Heart right ventricle (tissue), 16 donors: ENCODE results near the gene CA12. TPM values are rescaled to one million over a fixed set of nuclear protein-coding genes. Genes with fewer than 3 reads are reported as not detected.

Source experiments
- ATAC-seq, 8 donors: fragments of 200-7000 bp; cut with Tn5 transposase; one replicate each; pipeline ENCODE4 v1.9.1; 2020; ENCODE audit warnings: mild to moderate bottlenecking in 8 of 8, moderate library complexity in 8 of 8, moderate number of reproducible peaks in 1 of 8
- DNase-seq, 2 donors: peaks; one replicate each; pipeline ENCODE4 v3.0.0-alpha.2; 2020
- H3K27ac ChIP-seq, 10 donors: fragments of 200-600 bp; sonication (generic) in 2 of 10; one replicate each; pipeline versions ENCODE4 v1.5.0 to v1.8.0; 2020 to 2022; ENCODE audit warnings: mild to moderate bottlenecking in 3 of 10
- H3K27me3 ChIP-seq, 7 donors: fragments of 200-600 bp; one replicate each; pipeline ENCODE4 v1.8.0; 2021 to 2022; ENCODE audit warnings: mild to moderate bottlenecking in 2 of 7
- H3K36me3 ChIP-seq, 9 donors: fragments of 200-600 bp; sonication (generic) in 1 of 9; one replicate each; pipeline versions ENCODE4 v1.5.0 to v1.8.0; 2020 to 2022; ENCODE audit warnings: mild to moderate bottlenecking in 2 of 9
- H3K4me1 ChIP-seq, 9 donors: fragments of 200-600 bp; sonication (generic) in 1 of 9; one replicate each; pipeline versions ENCODE4 v1.5.0 to v1.8.0; 2020 to 2022; ENCODE audit warnings: mild to moderate bottlenecking in 4 of 9
- H3K4me3 ChIP-seq, 10 donors: fragments of 200-600 bp; sonication (generic) in 2 of 10; one replicate each; pipeline versions ENCODE4 v1.5.0 to v1.8.0; 2020 to 2022; ENCODE audit warnings: mild to moderate bottlenecking in 7 of 10, moderate library complexity in 2 of 10
- H3K9me3 ChIP-seq, 11 donors: fragments of 200-600 bp in 10 of 11; sonication (generic) in 2 of 11; one replicate each; pipeline versions ENCODE4 v1.5.0 to v1.8.0; 2013 to 2022; ENCODE audit warnings: mild to moderate bottlenecking in 2 of 11, control low read depth in 1 of 11, moderate library complexity in 1 of 11
- WGBS, 2 donors: extraction: QIAGEN DNeasy Blood & Tissue Kit; methylation state at CpG; one replicate each; pipeline ENCODE4 v1.1.7; 2013; ENCODE audit warnings: inconsistent platforms in 1 of 2; 5-methylcytosine and 5-hydroxymethylcytosine counted together
- intact Hi-C, 10 donors: fragments of 100-400 bp; cut with DNase I; formaldehyde crosslinking; loops; one replicate each; pipeline versions ENCODE4 v1.11.1 to v1.14.2; 2022
- polyA plus RNA-seq, 2 donors: library from polyadenylated mRNA; stranded (reverse); fragments of 200-250 nt; gene quantifications; one replicate each; pipeline ENCODE4 v1.2.3, GENCODE V29; 2013
- total RNA-seq, 10 donors: library from RNA; stranded (reverse); fragmentation: NEBNext Ultra II Directional in 3 of 10; extraction: Animal tissue kit (Norgen Biotek cat#: 25700) in 3 of 10; gene quantifications; one replicate each; pipeline versions ENCODE4 v1.2.1 to v1.2.4, GENCODE V29; 2021 to 2023
- TF ChIP-seq, protein P1 (sequence below), 9 donors: fragments of 200-600 bp; sonication (generic) in 2 of 9; IDR thresholded peaks; one replicate each; pipeline versions ENCODE4 v1.5.0 to v1.8.0; 2021 to 2022; ENCODE audit warnings: antibody characterized with exemption in 9 of 9, mild to moderate bottlenecking in 5 of 9, moderate library complexity in 1 of 9
- donor health status: Arrhythmogenic right ventricular cardiomyopathy.
- donor health status: ischemic (EF 13 %, LVEDD 7.1; RV severe dilation, severe dysfunction).
- donor health status: healthy with polysubstance abuse.
- donor health status: DM: no; HTN: yes; CAD: no.
- donor health status: DM: no; HTN: no; CAD: no.
- donor health status: ischemic (EF 25% LVEDD 6.9; RV normal size, moderate dysfunction).
- donor health status: ischemic (EF 25% LVEDD 5.7; RV mildly dilated, moderate dysfunction).
- donor health status: healthy.
- donor health status: DM: yes; HTN: yes; CAD: no.
- donor health status: Ischemic cardiomyopathy.
- donor health status: ischemic (EF 35%, LVEDD 5.7; RV mildly dilated, moderate dysfunction).
- donor health status: nonischemic (EF 11% LVEDD 7.7; RV severe dilation, severe dysfunction).
- donor health status: DM: yes; HTN: yes; CAD: no.
- donor health status: PGD.
- donor health status: ischemic (EF 29% LVEDD 5.4; RV normal size, mild dysfunction).
- donor health status: nonischemic (EF 23%, LVEDD 6.1; RV moderate dilation, normal function).

The CA12 gene
- total and polyA plus RNA-seq, 12 donors: 0.07 to 1.3 (median 0.15) TPM; not detected in 1

- no peaks in the 10 kb centered on the region for H3K9me3 ChIP-seq
- peak in 1 of 2 donors; percentile 22 for DNase-seq
- intact Hi-C loops: no loop called here
- H3K27me3 ChIP-seq: peaks cover 0 to 9% (median 0%) of the 10 kb centered on the region in 7 donors
- peaks cover 0 to 13% (median 3%) of the 10 kb centered on the region in 9 donors for H3K4me1 ChIP-seq
- 72 to 73% methylated on average over 6 of the region's 6 CpGs for WGBS, 2 donors
- H3K36me3 ChIP-seq: no peaks in the 10 kb centered on the region
- no peak overlapping the region for H3K27ac ChIP-seq
- no peak for ATAC-seq
- H3K4me3 ChIP-seq: no peak overlapping the region
- TF ChIP-seq, protein P1, sequence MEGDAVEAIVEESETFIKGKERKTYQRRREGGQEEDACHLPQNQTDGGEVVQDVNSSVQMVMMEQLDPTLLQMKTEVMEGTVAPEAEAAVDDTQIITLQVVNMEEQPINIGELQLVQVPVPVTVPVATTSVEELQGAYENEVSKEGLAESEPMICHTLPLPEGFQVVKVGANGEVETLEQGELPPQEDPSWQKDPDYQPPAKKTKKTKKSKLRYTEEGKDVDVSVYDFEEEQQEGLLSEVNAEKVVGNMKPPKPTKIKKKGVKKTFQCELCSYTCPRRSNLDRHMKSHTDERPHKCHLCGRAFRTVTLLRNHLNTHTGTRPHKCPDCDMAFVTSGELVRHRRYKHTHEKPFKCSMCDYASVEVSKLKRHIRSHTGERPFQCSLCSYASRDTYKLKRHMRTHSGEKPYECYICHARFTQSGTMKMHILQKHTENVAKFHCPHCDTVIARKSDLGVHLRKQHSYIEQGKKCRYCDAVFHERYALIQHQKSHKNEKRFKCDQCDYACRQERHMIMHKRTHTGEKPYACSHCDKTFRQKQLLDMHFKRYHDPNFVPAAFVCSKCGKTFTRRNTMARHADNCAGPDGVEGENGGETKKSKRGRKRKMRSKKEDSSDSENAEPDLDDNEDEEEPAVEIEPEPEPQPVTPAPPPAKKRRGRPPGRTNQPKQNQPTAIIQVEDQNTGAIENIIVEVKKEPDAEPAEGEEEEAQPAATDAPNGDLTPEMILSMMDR (IDR thresholded peaks at IDR 0.05): no peak
Observed at GRCh38 chr15:63389902-63390670, 8.4 kb upstream of the CA12 start.

GRCh38 chr15:63388511-63388910 lies 6.9 kb upstream of the CA12 start:
- TF ChIP-seq, protein P1 (IDR thresholded peaks at IDR 0.05): no peak
- Histone ChIP-seq H3K4me1 (peaks cover 0 to 13% (median 3%) of the 10 kb centered on the region in 9 donors), H3K4me3 (no peak overlapping the region), H3K27me3 (peaks cover 0 to 9% (median 0%) of the 10 kb centered on the region in 7 donors), H3K27ac (no peak overlapping the region), H3K36me3 (no peaks in the 10 kb centered on the region), H3K9me3 (no peaks in the 10 kb centered on the region)
- intact Hi-C loops: no loop called here
- ATAC-seq: peak in 2 of 8 donors; percentile 37 to 69
- DNase-seq: no peak
- 66 to 76% methylated on average over 5 of the region's 5 CpGs for WGBS, 2 donors

DNA sequence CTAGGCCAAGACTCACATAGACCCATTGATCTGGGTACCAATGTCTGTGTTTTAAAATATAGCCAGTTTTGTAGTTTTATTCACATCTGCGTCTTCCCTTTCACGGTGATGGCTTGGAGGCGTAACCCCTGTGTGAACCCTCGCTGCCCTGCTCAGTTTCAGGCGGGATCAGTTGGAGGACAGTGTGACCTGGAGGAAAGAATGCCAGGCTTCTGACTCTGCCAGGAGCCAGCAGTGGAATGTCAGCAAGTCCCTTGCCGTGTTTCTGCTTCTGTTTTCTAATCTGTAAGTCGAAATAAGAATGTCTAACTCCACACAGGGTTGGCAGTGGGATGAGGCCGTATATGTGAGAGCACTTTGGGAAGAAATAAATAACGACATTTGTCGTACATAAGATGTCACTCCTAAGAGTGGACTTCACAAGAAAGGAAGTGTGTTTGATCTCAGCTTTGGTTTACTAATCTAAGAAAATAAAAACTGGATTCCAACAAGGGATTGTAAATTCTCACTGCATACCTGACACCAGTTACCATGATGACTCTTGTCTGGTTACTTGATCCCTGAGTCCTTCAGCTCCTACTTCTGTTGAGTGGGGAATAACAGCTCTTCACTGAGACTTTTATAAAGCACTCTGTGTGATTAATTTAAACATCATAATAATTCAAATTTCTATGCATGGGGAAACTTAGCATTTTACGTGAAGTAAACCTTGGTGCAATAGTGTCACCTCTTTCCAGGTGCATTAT lies 6.3 kb upstream of the CA12 start:
- H3K36me3 ChIP-seq: no peaks in the 10 kb centered on the region
- peak in 4 of 8 donors; percentile 44 to 79 (median 58) for ATAC-seq
- H3K27ac ChIP-seq: no peak overlapping the region
- WGBS, 2 donors: 58 to 64% methylated on average over 11 of the region's 11 CpGs
- TF ChIP-seq, protein P1 (IDR thresholded peaks at IDR 0.05): no peak
- no peak for DNase-seq
- H3K4me3 ChIP-seq: no peak overlapping the region
- intact Hi-C loops: no loop called here
- peaks cover 0 to 13% (median 2%) of the 10 kb centered on the region in 9 donors for H3K4me1 ChIP-seq
- H3K27me3 ChIP-seq: peaks cover 0 to 15% (median 0%) of the 10 kb centered on the region in 7 donors
- no peaks in the 10 kb centered on the region for H3K9me3 ChIP-seq

DNA sequence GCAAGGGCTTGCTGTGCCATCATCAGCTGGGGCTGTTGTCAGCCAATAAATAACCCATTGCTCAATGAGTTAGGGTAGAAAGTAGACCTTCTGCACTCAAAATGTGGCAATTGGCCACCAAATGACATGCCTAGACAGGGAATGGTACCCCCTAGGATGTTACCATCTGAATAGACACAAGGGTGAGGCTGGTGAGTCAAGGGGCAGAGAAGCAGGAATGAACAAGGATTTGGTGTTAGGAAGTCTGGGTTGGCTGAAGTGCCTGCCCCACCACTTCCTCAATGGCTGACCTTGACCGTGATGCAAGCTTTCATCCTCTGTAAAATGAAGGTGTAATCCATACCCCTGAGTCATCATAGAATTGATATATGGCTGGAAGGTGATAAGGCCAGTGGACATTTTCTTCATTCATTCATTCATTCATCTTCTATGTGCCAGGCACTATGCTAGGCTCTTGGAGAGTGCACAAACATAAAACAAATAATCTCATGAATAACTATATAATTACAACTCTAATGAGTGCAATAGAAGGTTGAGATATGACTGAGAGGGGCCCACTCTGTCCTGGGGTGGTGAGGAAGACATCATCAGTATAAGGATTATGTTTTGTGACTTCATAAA lies 4.4 kb upstream of the CA12 start:
- 81 to 92% methylated on average over 1 of the region's 1 CpG for WGBS, 2 donors
- peaks cover 0 to 34% (median 13%) of the 10 kb centered on the region in 7 donors for H3K27me3 ChIP-seq
- DNase-seq: no peak
- no peaks in the 10 kb centered on the region for H3K9me3 ChIP-seq
- peaks cover 4 to 18% (median 11%) of the 10 kb centered on the region in 9 donors for H3K4me1 ChIP-seq
- H3K4me3 ChIP-seq: no peak overlapping the region
- TF ChIP-seq, protein P1 (IDR thresholded peaks at IDR 0.05): no peak
- ATAC-seq: no peak
- no peaks in the 10 kb centered on the region for H3K36me3 ChIP-seq
- H3K27ac ChIP-seq: no peak overlapping the region
- intact Hi-C loops: no loop called here
